SJSA1 (cell line): ENCODE measurements around the gene KIF3B. TPM values are rescaled to one million over a fixed set of nuclear protein-coding genes. Genes with fewer than 3 reads are reported as not detected.

ENCODE experiments used
- DNase-seq, 2 experiments: peaks; one replicate each; pipeline ENCODE4 v3.0.0-alpha.2; 2015 to 2020; ENCODE audit warnings: low spot score in 2 of 2, low read depth in 1 of 2
- H3K27ac ChIP-seq: fragments of 250-450 bp; sonication (Bioruptor Pico); 2 replicates; pipeline ENCODE4 v1.5.1; 2020; ENCODE audit warnings: mild to moderate bottlenecking, moderate library complexity
- H3K27me3 ChIP-seq: fragments of 250-450 bp; sonication (Bioruptor Pico); replicated peaks from 2 replicates; pipeline ENCODE4 v1.5.1; 2020; ENCODE audit warnings: mild to moderate bottlenecking, moderate library complexity
- H3K36me3 ChIP-seq: fragments of 250-450 bp; sonication (Bioruptor Pico); 2 replicates; pipeline ENCODE4 v1.5.1; 2020; ENCODE audit warnings: mild to moderate bottlenecking
- H3K4me1 ChIP-seq: fragments of 250-450 bp; sonication (Bioruptor Pico); replicated peaks from 2 replicates; pipeline ENCODE4 v1.6.1; 2021; ENCODE audit warnings: mild to moderate bottlenecking
- H3K4me3 ChIP-seq: fragments of 250-450 bp; sonication (Bioruptor Pico); 2 replicates; pipeline ENCODE4 v1.5.1; 2020; ENCODE audit warnings: mild to moderate bottlenecking
- H3K9me3 ChIP-seq: fragments of 250-450 bp; sonication (Bioruptor Pico); replicated peaks from 2 replicates; pipeline ENCODE4 v1.5.1; 2020; ENCODE audit warnings: mild to moderate bottlenecking
- total RNA-seq: library from RNA; depleted of rRNA; stranded (reverse); fragments of >200 nt; shearing (Covaris generic); gene quantifications from 2 replicates; pipeline ENCODE4 v1.2.3, GENCODE V29; 2014; rRNA removed

Gene KIF3B
- total RNA-seq, result 12.9 and 15.7 TPM in 2 replicates

GRCh38 chr20:32277361-32278198 lies at the start of gene KIF3B:
Gene KIF3B (plus strand): TSS chr20:32277651. CDS start chr20:32309778, 32,127 bp downstream.
- Histone ChIP-seq H3K4me1 (peaks cover 10% of the 10 kb centered on the region), H3K27me3 (no peaks in the 10 kb centered on the region), H3K9me3 (0 out of 2 replicates have a peak, but pooled peaks cover 3% of the 10 kb centered on the region), H3K27ac (peak within 1 kb of the TSS; percentile 6; the same call in 1 of the 2 replicates), H3K4me3 (peak within 1 kb of the TSS; percentile 89), H3K36me3 (peaks cover 8% of the 10 kb centered on the region)
- DNase-seq, result peak; percentile 60 to 91

- H3K9me3 ChIP-seq, result no peaks in the 10 kb centered on the region
- DNase-seq, result no peak
- H3K36me3 ChIP-seq, result peaks cover 79% of the 10 kb centered on the region
- no peaks in the 10 kb centered on the region for H3K4me1 ChIP-seq
- H3K27me3 ChIP-seq, result no peaks in the 10 kb centered on the region
- H3K4me3 ChIP-seq, result no peak overlapping the region
- H3K27ac ChIP-seq, result no peak overlapping the region
These were observed 49.4 kb upstream of the KIF3B start for GRCh38 chr20:32227744-32228688.

GRCh38 chr20:32229251-32229747 lies 48.2 kb upstream of the KIF3B start:
- Histone ChIP-seq H3K4me3 (no peak overlapping the region), H3K36me3 (peaks cover 80% of the 10 kb centered on the region), H3K27ac (no peak overlapping the region), H3K27me3 (no peaks in the 10 kb centered on the region), H3K4me1 (no peaks in the 10 kb centered on the region), H3K9me3 (no peaks in the 10 kb centered on the region)
- DNase-seq, result no peak

- DNase-seq, result no peak
- Histone ChIP-seq H3K9me3 (no peaks in the 10 kb centered on the region), H3K27ac (no peak overlapping the region), H3K36me3 (peaks cover 87% of the 10 kb centered on the region), H3K4me3 (no peak overlapping the region), H3K27me3 (no peaks in the 10 kb centered on the region), H3K4me1 (no peaks in the 10 kb centered on the region)
These were observed 46.7 kb upstream of the KIF3B start for GRCh38 chr20:32230707-32231106.

- no peak for DNase-seq
These were observed 46.2 kb upstream of the KIF3B start for GRCh38 chr20:32231245-32231644.

GRCh38 chr20:32231847-32232246 lies 45.6 kb upstream of the KIF3B start:
- Histone ChIP-seq H3K4me3 (no peak overlapping the region), H3K9me3 (no peaks in the 10 kb centered on the region), H3K27ac (no peak overlapping the region), H3K4me1 (no peaks in the 10 kb centered on the region), H3K27me3 (no peaks in the 10 kb centered on the region), H3K36me3 (peaks cover 84% of the 10 kb centered on the region)
- DNase-seq, result no peak

More at GRCh38 chr20:32231245-32231644, 46.2 kb upstream of the KIF3B start:
- Histone ChIP-seq H3K27ac (no peak overlapping the region), H3K36me3 (peaks cover 90% of the 10 kb centered on the region), H3K9me3 (no peaks in the 10 kb centered on the region), H3K4me3 (no peak overlapping the region), H3K4me1 (no peaks in the 10 kb centered on the region), H3K27me3 (no peaks in the 10 kb centered on the region)

GRCh38 chr20:32232326-32232886 lies 45.0 kb upstream of the KIF3B start:
- DNase-seq, result no peak
- no peak overlapping the region for H3K27ac ChIP-seq
- peaks cover 78% of the 10 kb centered on the region for H3K36me3 ChIP-seq
- no peaks in the 10 kb centered on the region for H3K27me3 ChIP-seq
- no peaks in the 10 kb centered on the region for H3K9me3 ChIP-seq
- no peaks in the 10 kb centered on the region for H3K4me1 ChIP-seq
- no peak overlapping the region for H3K4me3 ChIP-seq

- H3K27me3 ChIP-seq, result no peaks in the 10 kb centered on the region
- no peaks in the 10 kb centered on the region for H3K4me1 ChIP-seq
- no peaks in the 10 kb centered on the region for H3K9me3 ChIP-seq
- no peak overlapping the region for H3K27ac ChIP-seq
- H3K36me3 ChIP-seq, result peaks cover 74% of the 10 kb centered on the region
- no peak overlapping the region for H3K4me3 ChIP-seq
- no peak for DNase-seq
These were observed 44.2 kb upstream of the KIF3B start for GRCh38 chr20:32233286-32233685.

GRCh38 chr20:32234135-32234808 lies 43.2 kb upstream of the KIF3B start:
- Histone ChIP-seq H3K4me1 (no peaks in the 10 kb centered on the region), H3K27me3 (no peaks in the 10 kb centered on the region), H3K36me3 (peaks cover 64% of the 10 kb centered on the region), H3K9me3 (no peaks in the 10 kb centered on the region), H3K27ac (no peak overlapping the region), H3K4me3 (no peak overlapping the region)
- DNase-seq, result no peak

- Histone ChIP-seq H3K4me1 (no peaks in the 10 kb centered on the region), H3K9me3 (no peaks in the 10 kb centered on the region), H3K27me3 (no peaks in the 10 kb centered on the region), H3K27ac (no peak overlapping the region), H3K36me3 (peaks cover 53% of the 10 kb centered on the region), H3K4me3 (no peak overlapping the region)
- DNase-seq, result no peak
These were observed 42.0 kb upstream of the KIF3B start for GRCh38 chr20:32235331-32236047.

- Histone ChIP-seq H3K4me3 (no peak overlapping the region), H3K27me3 (no peaks in the 10 kb centered on the region), H3K4me1 (no peaks in the 10 kb centered on the region), H3K36me3 (peaks cover 49% of the 10 kb centered on the region), H3K27ac (no peak overlapping the region), H3K9me3 (no peaks in the 10 kb centered on the region)
- DNase-seq, result no peak
These were observed 41.4 kb upstream of the KIF3B start for GRCh38 chr20:32236048-32236533.

GRCh38 chr20:32236819-32237218 lies 40.6 kb upstream of the KIF3B start:
- H3K36me3 ChIP-seq, result peaks cover 41% of the 10 kb centered on the region
- H3K27ac ChIP-seq, result no peak overlapping the region
- no peak overlapping the region for H3K4me3 ChIP-seq
- H3K4me1 ChIP-seq, result no peaks in the 10 kb centered on the region
- no peaks in the 10 kb centered on the region for H3K27me3 ChIP-seq
- no peaks in the 10 kb centered on the region for H3K9me3 ChIP-seq
- no peak for DNase-seq
